Measurements from ENCODE around the gene PRPF6. TPM values are rescaled to one million over a fixed set of nuclear protein-coding genes. Genes with fewer than 3 reads are reported as not detected.

Gene PRPF6
- total RNA-seq, 1 experiment from 2014 or later, result 181 TPM

DNA sequence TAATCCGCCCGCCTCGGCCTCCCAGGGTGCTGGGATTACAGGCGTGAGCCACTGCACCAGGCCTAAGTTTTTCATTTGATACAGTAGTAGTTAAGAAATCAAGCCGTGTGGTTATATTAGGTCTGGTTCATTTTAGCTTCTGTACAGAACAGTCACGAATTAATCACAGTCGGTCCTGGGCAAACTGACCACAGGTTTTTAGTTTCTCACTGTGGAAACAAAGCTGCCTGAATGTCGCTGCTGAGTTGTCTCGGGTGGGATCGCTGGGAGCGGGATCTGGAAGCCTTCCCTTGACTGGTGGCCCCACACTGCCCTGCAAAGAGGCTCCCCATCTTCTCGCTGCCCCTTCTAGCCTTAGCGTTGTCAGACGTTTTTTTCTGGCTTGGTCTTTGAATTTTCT lies 43.3 kb upstream of the PRPF6 start:
- H3K4me1 ChIP-seq, result no peaks in the 10 kb centered on the region
- no peak for DNase-seq
- Mint-ChIP-seq H3K4me1 (ENCODE audit: low read depth, unreplicated experiment) (peaks cover 6% of the 10 kb centered on the region), H3K36me3 (ENCODE audit: insufficient read depth, unreplicated experiment) (peaks cover 93% of the 10 kb centered on the region), H3K9me3 (ENCODE audit: unreplicated experiment) (no peaks in the 10 kb centered on the region), H3K27ac (ENCODE audit: unreplicated experiment) (no peak overlapping the region), H3K27me3 (ENCODE audit: insufficient read depth, unreplicated experiment) (no peaks in the 10 kb centered on the region), H3K4me3 (ENCODE audit: unreplicated experiment) (no peak overlapping the region)
- no TSS peak for BruUV-seq (replicated peaks)
- H3K4me3 ChIP-seq (ENCODE audit: low read depth, low read length), result no peak overlapping the region
- TF ChIP-seq, protein P1, sequence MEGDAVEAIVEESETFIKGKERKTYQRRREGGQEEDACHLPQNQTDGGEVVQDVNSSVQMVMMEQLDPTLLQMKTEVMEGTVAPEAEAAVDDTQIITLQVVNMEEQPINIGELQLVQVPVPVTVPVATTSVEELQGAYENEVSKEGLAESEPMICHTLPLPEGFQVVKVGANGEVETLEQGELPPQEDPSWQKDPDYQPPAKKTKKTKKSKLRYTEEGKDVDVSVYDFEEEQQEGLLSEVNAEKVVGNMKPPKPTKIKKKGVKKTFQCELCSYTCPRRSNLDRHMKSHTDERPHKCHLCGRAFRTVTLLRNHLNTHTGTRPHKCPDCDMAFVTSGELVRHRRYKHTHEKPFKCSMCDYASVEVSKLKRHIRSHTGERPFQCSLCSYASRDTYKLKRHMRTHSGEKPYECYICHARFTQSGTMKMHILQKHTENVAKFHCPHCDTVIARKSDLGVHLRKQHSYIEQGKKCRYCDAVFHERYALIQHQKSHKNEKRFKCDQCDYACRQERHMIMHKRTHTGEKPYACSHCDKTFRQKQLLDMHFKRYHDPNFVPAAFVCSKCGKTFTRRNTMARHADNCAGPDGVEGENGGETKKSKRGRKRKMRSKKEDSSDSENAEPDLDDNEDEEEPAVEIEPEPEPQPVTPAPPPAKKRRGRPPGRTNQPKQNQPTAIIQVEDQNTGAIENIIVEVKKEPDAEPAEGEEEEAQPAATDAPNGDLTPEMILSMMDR (IDR thresholded peaks at IDR 0.05; ENCODE audit: insufficient read depth in 1 of 2, low read depth in 1 of 2, low read length in 1 of 2, severe bottlenecking in 1 of 2, unreplicated experiment in 1 of 2), result no peak
- 0 out of 2 replicates have a peak, but pooled peaks cover 4% of the 10 kb centered on the region for H3K9me3 ChIP-seq
- ChIA-PET POLR2A (no interaction called here), CTCF (interaction anchor here (1.1 kb wide), 1 partner anchor 36 kb away, joined by 3 read pairs; no protein-coding TSS in a partner anchor)
- no peaks in the 10 kb centered on the region for H3K27me3 ChIP-seq (replicated peaks; ENCODE audit: control insufficient read depth, insufficient read depth, low read length)
- peaks cover 19% of the 10 kb centered on the region for H3K36me3 ChIP-seq (ENCODE audit: control insufficient read depth, insufficient read depth, low read length)
- intact Hi-C loops (cut with micrococcal nuclease; ENCODE audit: unreplicated experiment), result no loop called here

DNA sequence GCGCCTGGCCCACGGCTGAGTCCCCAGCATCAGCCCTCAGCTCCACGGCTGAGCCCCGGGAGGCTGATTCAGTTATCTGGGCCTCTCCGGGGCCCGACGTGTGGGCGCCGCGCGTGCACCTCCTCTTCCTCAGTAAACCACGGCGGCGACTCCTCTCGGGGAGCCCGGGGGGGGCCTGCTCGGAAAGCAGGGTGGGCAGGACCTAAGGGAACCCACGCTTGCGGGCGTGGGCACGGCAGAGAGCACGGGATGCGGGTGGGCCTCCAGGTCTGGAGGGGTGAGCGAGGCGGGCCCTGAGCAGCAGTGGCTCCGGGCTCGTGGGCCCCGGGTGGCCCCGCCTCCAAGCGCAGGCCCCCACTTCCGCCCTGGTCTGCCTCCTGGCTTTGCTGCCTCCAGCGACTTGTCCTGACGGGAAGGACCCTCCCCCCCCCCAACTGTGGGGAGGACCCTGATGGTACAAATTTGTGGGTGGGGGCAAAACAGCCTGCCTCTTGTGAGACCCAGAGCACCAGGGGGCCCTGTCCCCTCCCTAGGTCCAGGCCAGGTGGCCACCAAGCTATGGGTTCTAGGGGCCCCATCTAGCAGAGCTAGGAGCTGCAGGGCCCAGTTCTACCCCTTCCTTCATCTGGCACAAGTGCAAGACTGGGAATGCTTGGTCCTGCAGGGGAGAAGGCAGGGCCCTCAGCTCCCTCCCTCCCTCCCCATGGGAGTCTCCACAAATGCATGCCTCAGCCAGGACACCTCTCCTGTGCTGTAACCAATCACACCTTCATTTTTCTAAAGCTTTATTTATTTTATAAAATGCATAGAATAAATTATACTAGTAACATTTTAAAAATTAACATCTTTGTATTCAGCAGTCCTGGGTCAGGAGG lies 41.6 kb upstream of the PRPF6 start:
- peaks cover 94% of the 10 kb centered on the region for H3K36me3 Mint-ChIP-seq (ENCODE audit: insufficient read depth, unreplicated experiment)
- CTCF ChIA-PET, result no interaction called here
- Histone ChIP-seq H3K4me3 (ENCODE audit: low read depth, low read length) (no peak overlapping the region), H3K4me1 (no peaks in the 10 kb centered on the region), H3K27me3 (replicated peaks; ENCODE audit: control insufficient read depth, insufficient read depth, low read length) (no peaks in the 10 kb centered on the region), H3K9me3 (0 out of 2 replicates have a peak, but pooled peaks cover 4% of the 10 kb centered on the region), H3K36me3 (ENCODE audit: control insufficient read depth, insufficient read depth, low read length) (peaks cover 26% of the 10 kb centered on the region)
- BruUV-seq (replicated peaks), result no TSS peak
- TF ChIP-seq, protein P1 (IDR thresholded peaks at IDR 0.05; ENCODE audit: insufficient read depth in 1 of 2, low read depth in 1 of 2, low read length in 1 of 2, severe bottlenecking in 1 of 2, unreplicated experiment in 1 of 2), result no peak
- peaks cover 7% of the 10 kb centered on the region for H3K4me1 Mint-ChIP-seq (ENCODE audit: low read depth, unreplicated experiment)
- intact Hi-C loops (cut with micrococcal nuclease; ENCODE audit: unreplicated experiment), result no loop called here
- no peak overlapping the region for H3K27ac Mint-ChIP-seq (ENCODE audit: unreplicated experiment)
- H3K9me3 Mint-ChIP-seq (ENCODE audit: unreplicated experiment), result no peaks in the 10 kb centered on the region
- H3K27me3 Mint-ChIP-seq (ENCODE audit: insufficient read depth, unreplicated experiment), result no peaks in the 10 kb centered on the region
- POLR2A ChIA-PET, result no interaction called here
- H3K4me3 Mint-ChIP-seq (ENCODE audit: unreplicated experiment), result no peak overlapping the region
- DNase-seq, result peak in 1 of 2 experiments; percentile 54

DNA sequence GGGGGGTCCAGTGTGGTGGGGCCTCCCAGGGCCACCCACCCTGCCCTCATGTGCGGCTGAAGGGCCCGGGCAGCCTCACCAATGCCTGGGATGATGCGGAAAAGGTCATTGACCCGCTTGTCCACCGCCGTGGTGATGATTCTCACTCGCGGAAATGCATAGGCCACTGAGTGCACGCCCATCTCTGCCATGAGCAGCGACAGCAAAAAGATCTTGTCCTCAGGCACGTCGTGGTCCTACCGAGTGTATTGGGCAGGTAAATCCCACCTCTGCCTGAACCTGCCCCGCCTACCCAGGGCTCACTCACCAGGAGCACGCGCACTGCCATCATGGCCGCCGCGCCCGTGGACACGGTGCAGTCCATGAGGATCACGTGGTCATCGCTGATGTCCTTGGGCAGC lies 40.9 kb upstream of the PRPF6 start:
- H3K4me3 ChIP-seq (ENCODE audit: low read depth, low read length), result no peak overlapping the region
- no peaks in the 10 kb centered on the region for H3K27me3 ChIP-seq (replicated peaks; ENCODE audit: control insufficient read depth, insufficient read depth, low read length)
- H3K4me1 ChIP-seq, result no peaks in the 10 kb centered on the region
- no peaks in the 10 kb centered on the region for H3K27me3 Mint-ChIP-seq (ENCODE audit: insufficient read depth, unreplicated experiment)
- TF ChIP-seq, protein P1 (IDR thresholded peaks at IDR 0.05; ENCODE audit: insufficient read depth in 1 of 2, low read depth in 1 of 2, low read length in 1 of 2, severe bottlenecking in 1 of 2, unreplicated experiment in 1 of 2), result no peak
- CTCF ChIA-PET, result no interaction called here
- H3K27ac Mint-ChIP-seq (ENCODE audit: unreplicated experiment), result peak overlapping the region; percentile 79
- peaks cover 94% of the 10 kb centered on the region for H3K36me3 Mint-ChIP-seq (ENCODE audit: insufficient read depth, unreplicated experiment)
- POLR2A ChIA-PET, result no interaction called here
- peaks cover 26% of the 10 kb centered on the region for H3K36me3 ChIP-seq (ENCODE audit: control insufficient read depth, insufficient read depth, low read length)
- intact Hi-C loops (cut with micrococcal nuclease; ENCODE audit: unreplicated experiment), result no loop called here
- no peak overlapping the region for H3K4me3 Mint-ChIP-seq (ENCODE audit: unreplicated experiment)
- 0 out of 2 replicates have a peak, but pooled peaks cover 4% of the 10 kb centered on the region for H3K9me3 ChIP-seq
- peak in 1 of 2 experiments; percentile 55 for DNase-seq
- peaks cover 7% of the 10 kb centered on the region for H3K4me1 Mint-ChIP-seq (ENCODE audit: low read depth, unreplicated experiment)
- TSS peak; percentile 39 for BruUV-seq (replicated peaks)
- no peaks in the 10 kb centered on the region for H3K9me3 Mint-ChIP-seq (ENCODE audit: unreplicated experiment)

Data from Caco-2 (cell line).